Esophagus muscularis mucosa (tissue), 3 donors: Measurements from ENCODE around the gene POLA2.

Experiments
- CTCF ChIP-seq, 3 experiments: fragments of 200-600 bp in 2 of 3; fragments of 450-650 bp in 1 of 3; sonication (generic) in 2 of 3; IDR thresholded peaks; one replicate each; pipeline ENCODE4 v1.5.1; 2017 to 2019; ENCODE audit warnings: antibody characterized with exemption in 3 of 3, mild to moderate bottlenecking in 2 of 3, moderate library complexity in 1 of 3
- POLR2A ChIP-seq: fragments of 450-650 bp; IDR thresholded peaks from one replicate; pipeline ENCODE4 v1.6.1; 2017; ENCODE audit warnings: antibody characterized with exemption, moderate library complexity, mild to moderate bottlenecking, low read depth

- no peak for TF ChIP-seq CTCF (IDR thresholded peaks at IDR 0.05)
- TF ChIP-seq POLR2A: no peak
These were observed 78.5 kb downstream of the POLA2 start for GRCh38 chr11:65340226-65340625.
